Endothelial cell of umbilical vein (primary cell): ENCODE measurements around the gene SLC24A3. TPM values are rescaled to one million over a fixed set of nuclear protein-coding genes. Genes with fewer than 3 reads are reported as not detected.

ENCODE experiments used
- BruUV-seq: library from RNA; stranded (reverse); fragments of 400-500 nt; replicated peaks from 2 replicates; lab custom pipeline; 2021; lab: Mats Ljungman, UMichigan
- CTCF ChIA-PET: fragments of 300-600, 350-600 bp; sonication (Branson Sonifier 250); formaldehyde crosslinking; loops from one replicate; lab custom pipeline; 2021; ENCODE audit warnings: antibody characterized with exemption, inconsistent platforms; lab: Charles Lee
- POLR2A ChIA-PET: fragments of 300-600, 350-600 bp; sonication (Branson Sonifier 250); formaldehyde crosslinking; loops from one replicate; lab custom pipeline; 2021; ENCODE audit warnings: antibody characterized with exemption, inconsistent platforms; lab: Charles Lee
- DNase-seq: peaks from one replicate; pipeline ENCODE4 v3.0.0-alpha.2; 2011; ENCODE audit warnings: low read depth, low spot score
- FAIRE-seq: peaks from 2 replicates; lab custom pipeline; 2011; peaks lifted over from hg19 to GRCh38; lab: Jason Lieb, UNC
- H2AFZ ChIP-seq: 2 replicates; pipeline ENCODE4 v1.6.0; 2012; ENCODE audit warnings: low read depth, low read length, control low read depth, inconsistent platforms
- H3K27ac ChIP-seq: 2 replicates; pipeline ENCODE4 v1.5.1; 2011; ENCODE audit warnings: low read depth, mild to moderate bottlenecking, control low read depth, low read length, moderate library complexity; ENCODE audit not compliant: insufficient read depth
- H3K27me3 ChIP-seq, 2 experiments: 2 replicates each; pipeline versions ENCODE4 v1.6.0 to v1.6.1; 2011; ENCODE audit warnings: low read length in 2 of 2, mixed read lengths in 1 of 2; ENCODE audit not compliant: control insufficient read depth in 2 of 2, insufficient read depth in 2 of 2
- H3K36me3 ChIP-seq, 2 experiments: 2 replicates in 1 of 2; 3 replicates in 1 of 2; pipeline ENCODE4 v1.5.1; 2011; ENCODE audit warnings: low read length in 2 of 2, mild to moderate bottlenecking in 1 of 2, moderate library complexity in 1 of 2; ENCODE audit not compliant: control insufficient read depth in 2 of 2, insufficient read depth in 2 of 2; ENCODE audit errors: extremely low read depth in 1 of 2
- H3K4me1 ChIP-seq: 3 replicates; pipeline ENCODE4 v1.5.1; 2011; ENCODE audit warnings: mild to moderate bottlenecking, low read length; ENCODE audit not compliant: control insufficient read depth, insufficient read depth; ENCODE audit errors: extremely low read depth
- H3K4me2 ChIP-seq: 2 replicates; pipeline ENCODE4 v1.6.1; 2011; ENCODE audit warnings: low read length, control low read depth, mixed read lengths; ENCODE audit not compliant: insufficient read depth
- H3K4me3 ChIP-seq, 3 experiments: fragments of 200-600 bp in 1 of 3; sonication (generic), shearing (Covaris generic) in 1 of 3; replicated peaks in 1 of 3; 2 replicates each; pipeline ENCODE4 v1.5.1; 2011 to 2016; ENCODE audit warnings: control low read depth in 3 of 3, low read length in 3 of 3, mild to moderate bottlenecking in 2 of 3, inconsistent platforms in 1 of 3, low read depth in 1 of 3, moderate library complexity in 1 of 3; ENCODE audit not compliant: insufficient read depth in 1 of 3
- H3K79me2 ChIP-seq: 2 replicates; pipeline ENCODE4 v1.6.0; 2012; ENCODE audit warnings: low read length, inconsistent platforms; ENCODE audit not compliant: control insufficient read depth, insufficient read depth
- H3K9ac ChIP-seq: replicated peaks from 2 replicates; pipeline ENCODE3; 2011; ENCODE audit warnings: low read length, control low read depth; ENCODE audit not compliant: insufficient read depth; ENCODE audit errors: extremely low read depth
- H3K9me1 ChIP-seq: replicated peaks from 3 replicates; pipeline ENCODE4 v1.6.0; 2011; ENCODE audit warnings: mild to moderate bottlenecking, low read length; ENCODE audit not compliant: control insufficient read depth, insufficient read depth; ENCODE audit errors: extremely low read depth
- H3K9me3 ChIP-seq: replicated peaks from 2 replicates; pipeline ENCODE4 v1.5.1; 2012; ENCODE audit warnings: low read length, inconsistent platforms; ENCODE audit not compliant: control insufficient read depth, insufficient read depth
- H4K20me1 ChIP-seq: replicated peaks from 2 replicates; pipeline ENCODE3; 2011; ENCODE audit warnings: mild to moderate bottlenecking, low read length; ENCODE audit not compliant: control insufficient read depth, insufficient read depth; ENCODE audit errors: extremely low read depth
- CTCF ChIP-seq, 2 donors: IDR thresholded peaks; 1 replicate in 1 of 2; 2 replicates in 1 of 2; pipeline ENCODE4 v1.5.1; 2011; ENCODE audit warnings: low read length in 2 of 2, mild to moderate bottlenecking in 2 of 2, moderate library complexity in 2 of 2, control low read depth in 1 of 2, inconsistent platforms in 1 of 2, low read depth in 1 of 2; ENCODE audit not compliant: insufficient read depth in 1 of 2; ENCODE audit errors: extremely low read depth in 1 of 2
- EZH2 ChIP-seq: IDR thresholded peaks from 2 replicates; pipeline ENCODE4 v1.6.1; 2012; ENCODE audit warnings: borderline replicate concordance, low read depth, mild to moderate bottlenecking, moderate library complexity, low read length, inconsistent platforms; ENCODE audit not compliant: severe bottlenecking
- FOS ChIP-seq: IDR thresholded peaks from 2 replicates; pipeline ENCODE4 v1.6.1; 2011; ENCODE audit warnings: mild to moderate bottlenecking, low read length, moderate library complexity, borderline replicate concordance; ENCODE audit not compliant: insufficient read depth
- GATA2 ChIP-seq: IDR thresholded peaks from 2 replicates; pipeline ENCODE4 v1.7.0; 2011; ENCODE audit warnings: low read depth, mild to moderate bottlenecking, moderate library complexity, mixed read lengths, low read length; ENCODE audit not compliant: insufficient read length, insufficient read depth
- JUN ChIP-seq: IDR thresholded peaks from 2 replicates; pipeline ENCODE4 v1.6.1; 2011; ENCODE audit warnings: borderline replicate concordance, low read depth; ENCODE audit not compliant: insufficient read length, insufficient read depth
- MYC ChIP-seq: IDR thresholded peaks from one replicate; pipeline ENCODE4 v1.6.1; 2011; ENCODE audit warnings: mild to moderate bottlenecking, low read depth, low read length
- POLR2A ChIP-seq: IDR thresholded peaks from 2 replicates; pipeline ENCODE4 v1.6.1; 2012; ENCODE audit warnings: low read depth, mild to moderate bottlenecking, control low read depth, low read length
- POLR2AphosphoS5 ChIP-seq: IDR thresholded peaks from 2 replicates; pipeline ENCODE4 v1.6.1; 2012; ENCODE audit warnings: low read depth, mild to moderate bottlenecking, control low read depth, low read length, moderate library complexity; ENCODE audit not compliant: insufficient read depth
- dilution Hi-C: fragments of 300-500 bp; cut with MboI; formaldehyde crosslinking; loops from one replicate; pipeline ENCODE4 v1.15.0; 2019; ENCODE audit warnings: low sequenced_read_pairs; ENCODE audit not compliant: extremely low pct_ligation_motif_present
- intact Hi-C: fragments of 100-400 bp; cut with micrococcal nuclease; formaldehyde crosslinking; loops from one replicate; pipeline ENCODE4 v1.10.0; 2022
- polyA plus RNA-seq, 4 experiments: library from polyadenylated mRNA; depleted of rRNA in 3 of 4; stranded (reverse) in 3 of 4; unstranded in 1 of 4; fragments of >200 nt; gene quantifications; 2 replicates each; pipeline versions ENCODE4 v1.2.1 to v1.2.3, GENCODE V29; 2011 to 2012; ENCODE audit warnings: missing spikeins in 1 of 4
- total RNA-seq: library from RNA; stranded (reverse); gene quantifications from 2 replicates; pipeline ENCODE4 v1.2.3, GENCODE V29; 2021
- TF ChIP-seq, protein P1 (sequence below): IDR thresholded peaks from 2 replicates; pipeline ENCODE4 v1.6.1; 2011; ENCODE audit not compliant: insufficient read depth, insufficient read length

SLC24A3 gene
- total and polyA plus RNA-seq, 2 donors (not counting 3 experiments of a cell fraction or from before 2014, with no cell fraction given), result not detected

GRCh38 chr20:19456595-19457395 lies 244.4 kb downstream of the SLC24A3 start:
- no peaks in the 10 kb centered on the region for H3K9me1 ChIP-seq
- no peaks in the 10 kb centered on the region for H3K27me3 ChIP-seq
- intact Hi-C loops, result no loop called here
- FAIRE-seq, result no peak
- H3K4me3 ChIP-seq, result no peak overlapping the region
- dilution Hi-C loops, result no loop called here
- H3K4me1 ChIP-seq, result no peaks in the 10 kb centered on the region
- H3K36me3 ChIP-seq, result no peaks in the 10 kb centered on the region
- no peak for TF ChIP-seq CTCF (IDR thresholded peaks at IDR 0.05; ENCODE audit: extremely low read depth in 1 of 2, insufficient read depth in 1 of 2, low read depth in 1 of 2, low read length in 2 of 2)
- no peak for TF ChIP-seq GATA2
- TF ChIP-seq MYC, result no peak
- TF ChIP-seq FOS, result no peak
- TF ChIP-seq POLR2AphosphoS5, result no peak
- TF ChIP-seq EZH2, result no peak
- TF ChIP-seq JUN, result no peak
- TF ChIP-seq, protein P1, sequence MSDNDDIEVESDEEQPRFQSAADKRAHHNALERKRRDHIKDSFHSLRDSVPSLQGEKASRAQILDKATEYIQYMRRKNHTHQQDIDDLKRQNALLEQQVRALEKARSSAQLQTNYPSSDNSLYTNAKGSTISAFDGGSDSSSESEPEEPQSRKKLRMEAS, result no peak
- TF ChIP-seq POLR2A, result no peak
- no TSS peak for BruUV-seq
- ChIA-PET CTCF (no interaction called here), POLR2A (no interaction called here)
- no peaks in the 10 kb centered on the region for H3K79me2 ChIP-seq
- no peak overlapping the region for H3K9ac ChIP-seq
- H3K9me3 ChIP-seq, result no peaks in the 10 kb centered on the region
- H3K27ac ChIP-seq, result no peak overlapping the region
- H2AFZ ChIP-seq, result no peak overlapping the region
- H4K20me1 ChIP-seq, result no peaks in the 10 kb centered on the region
- no peak for DNase-seq
- H3K4me2 ChIP-seq, result no peak overlapping the region
